ENCODE results near the gene FHIP1B. TPM values are rescaled to one million over a fixed set of nuclear protein-coding genes. Genes with fewer than 3 reads are reported as not detected.

Gene FHIP1B
- total and polyA plus RNA-seq, 4 donors = 14.6 to 42.3 (median 33.9) TPM

- H3K27ac ChIP-seq (ENCODE audit: low read depth, low read length) = no peak overlapping the region
- no peak overlapping the region for H3K4me3 ChIP-seq (ENCODE audit: low read depth, low read length)
- 96% methylated on average over 12 of the region's 12 CpGs for WGBS (ENCODE audit: insufficient coverage)
- no peaks in the 10 kb centered on the region for H3K9me3 ChIP-seq (ENCODE audit: control insufficient read depth, insufficient read depth, low read length)
- H3K4me1 ChIP-seq (ENCODE audit: control insufficient read depth, insufficient read depth, low read length) = no peaks in the 10 kb centered on the region
- H3K36me3 ChIP-seq (ENCODE audit: control insufficient read depth, insufficient read depth, low read length) = peaks cover 63% of the 10 kb centered on the region
- no peak for DNase-seq (ENCODE audit: low read depth in 4 of 6, low spot score in 6 of 6)
- H3K27me3 ChIP-seq (ENCODE audit: control insufficient read depth, insufficient read depth, low read length) = no peaks in the 10 kb centered on the region
Measured at GRCh38 chr11:6209801-6210200, 24.6 kb downstream of the FHIP1B start.

- no peak overlapping the region for H3K27ac ChIP-seq (ENCODE audit: low read depth, low read length)
- 80% methylated on average over 2 of the region's 3 CpGs for WGBS (ENCODE audit: insufficient coverage)
- no peaks in the 10 kb centered on the region for H3K27me3 ChIP-seq (ENCODE audit: control insufficient read depth, insufficient read depth, low read length)
- no peaks in the 10 kb centered on the region for H3K4me1 ChIP-seq (ENCODE audit: control insufficient read depth, insufficient read depth, low read length)
- H3K9me3 ChIP-seq (ENCODE audit: control insufficient read depth, insufficient read depth, low read length) = no peaks in the 10 kb centered on the region
- DNase-seq (ENCODE audit: low read depth in 4 of 6, low spot score in 6 of 6) = no peak
- H3K4me3 ChIP-seq (ENCODE audit: low read depth, low read length) = no peak overlapping the region
- H3K36me3 ChIP-seq (ENCODE audit: control insufficient read depth, insufficient read depth, low read length) = peaks cover 38% of the 10 kb centered on the region
Measured at GRCh38 chr11:6206456-6207180, 27.8 kb downstream of the FHIP1B start.

GRCh38 chr11:6205366-6205765 is 29.1 kb downstream of the FHIP1B start, which contains the start of gene C11orf42:
C11orf42 (plus strand) TSS chr11:6205557; CDS start chr11:6205616, 59 bp downstream.
- no CpG with 5 or more reads among the region's 1 CpG for WGBS (ENCODE audit: insufficient coverage)
- DNase-seq (ENCODE audit: low read depth in 4 of 6, low spot score in 6 of 6) = no peak
- no peaks in the 10 kb centered on the region for H3K4me1 ChIP-seq (ENCODE audit: control insufficient read depth, insufficient read depth, low read length)

GRCh38 chr11:6204706-6205105 is 29.7 kb downstream of the FHIP1B start:
- H3K27ac ChIP-seq (ENCODE audit: low read depth, low read length) = no peak overlapping the region
- H3K27me3 ChIP-seq (ENCODE audit: control insufficient read depth, insufficient read depth, low read length) = no peaks in the 10 kb centered on the region
- H3K4me3 ChIP-seq (ENCODE audit: low read depth, low read length) = no peak overlapping the region
- peaks cover 19% of the 10 kb centered on the region for H3K36me3 ChIP-seq (ENCODE audit: control insufficient read depth, insufficient read depth, low read length)
- H3K4me1 ChIP-seq (ENCODE audit: control insufficient read depth, insufficient read depth, low read length) = no peaks in the 10 kb centered on the region
- no CpG with 5 or more reads among the region's 1 CpG for WGBS (ENCODE audit: insufficient coverage)
- H3K9me3 ChIP-seq (ENCODE audit: control insufficient read depth, insufficient read depth, low read length) = no peaks in the 10 kb centered on the region
- no peak for DNase-seq (ENCODE audit: low read depth in 4 of 6, low spot score in 6 of 6)

More at GRCh38 chr11:6205366-6205765, 29.1 kb downstream of the FHIP1B start, which contains the start of gene C11orf42:
- no peak within 1 kb of the TSS for H3K27ac ChIP-seq (ENCODE audit: low read depth, low read length)
- no peak within 1 kb of the TSS for H3K4me3 ChIP-seq (ENCODE audit: low read depth, low read length)
- H3K9me3 ChIP-seq (ENCODE audit: control insufficient read depth, insufficient read depth, low read length) = no peaks in the 10 kb centered on the region
- no peaks in the 10 kb centered on the region for H3K27me3 ChIP-seq (ENCODE audit: control insufficient read depth, insufficient read depth, low read length)
- peaks cover 25% of the 10 kb centered on the region for H3K36me3 ChIP-seq (ENCODE audit: control insufficient read depth, insufficient read depth, low read length)

- Histone ChIP-seq H3K27me3 (ENCODE audit: control insufficient read depth, insufficient read depth, low read length) (no peaks in the 10 kb centered on the region), H3K27ac (ENCODE audit: low read depth, low read length) (no peak overlapping the region), H3K4me3 (ENCODE audit: low read depth, low read length) (no peak overlapping the region), H3K9me3 (ENCODE audit: control insufficient read depth, insufficient read depth, low read length) (no peaks in the 10 kb centered on the region), H3K36me3 (ENCODE audit: control insufficient read depth, insufficient read depth, low read length) (peaks cover 10% of the 10 kb centered on the region), H3K4me1 (ENCODE audit: control insufficient read depth, insufficient read depth, low read length) (no peaks in the 10 kb centered on the region)
- WGBS (ENCODE audit: insufficient coverage) = no CpG with 5 or more reads among the region's 3 CpGs
- DNase-seq (ENCODE audit: low read depth in 4 of 6, low spot score in 6 of 6) = no peak
Measured at GRCh38 chr11:6203327-6203726, 31.1 kb downstream of the FHIP1B start.

DNA sequence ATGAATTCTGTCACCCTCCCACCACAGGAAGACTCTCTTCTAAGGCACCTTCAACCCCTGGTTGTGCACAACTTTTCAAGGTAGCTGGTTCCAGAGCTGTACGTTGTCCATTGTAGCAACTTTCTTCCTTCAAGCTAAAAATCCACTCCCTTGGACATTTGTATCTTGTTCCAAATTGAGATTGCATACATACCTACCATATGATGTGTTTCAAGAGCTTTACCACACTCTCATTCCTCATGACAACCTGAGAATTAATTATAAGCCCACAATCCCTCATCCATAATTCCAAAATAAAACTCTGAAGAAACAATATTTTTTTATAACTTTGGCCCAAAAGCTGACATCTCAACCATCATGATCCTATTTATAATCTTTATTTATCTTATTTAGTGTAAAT is 32.4 kb downstream of the FHIP1B start:
- H3K4me1 ChIP-seq (ENCODE audit: control insufficient read depth, insufficient read depth, low read length) = no peaks in the 10 kb centered on the region
- DNase-seq (ENCODE audit: low read depth in 4 of 6, low spot score in 6 of 6) = no peak
- H3K27ac ChIP-seq (ENCODE audit: low read depth, low read length) = no peak overlapping the region
- 88% methylated on average over 1 of the region's 1 CpG for WGBS (ENCODE audit: insufficient coverage)
- H3K4me3 ChIP-seq (ENCODE audit: low read depth, low read length) = no peak overlapping the region
- H3K27me3 ChIP-seq (ENCODE audit: control insufficient read depth, insufficient read depth, low read length) = no peaks in the 10 kb centered on the region
- H3K9me3 ChIP-seq (ENCODE audit: control insufficient read depth, insufficient read depth, low read length) = no peaks in the 10 kb centered on the region
- peaks cover 5% of the 10 kb centered on the region for H3K36me3 ChIP-seq (ENCODE audit: control insufficient read depth, insufficient read depth, low read length)

GRCh38 chr11:6201481-6201880 is 33.0 kb downstream of the FHIP1B start:
- 100% methylated on average over 1 of the region's 2 CpGs for WGBS (ENCODE audit: insufficient coverage)

GRCh38 chr11:6200975-6201374 is 33.5 kb downstream of the FHIP1B start:
- Histone ChIP-seq H3K36me3 (ENCODE audit: control insufficient read depth, insufficient read depth, low read length) (peaks cover 5% of the 10 kb centered on the region), H3K27me3 (ENCODE audit: control insufficient read depth, insufficient read depth, low read length) (no peaks in the 10 kb centered on the region), H3K4me3 (ENCODE audit: low read depth, low read length) (no peak overlapping the region), H3K27ac (ENCODE audit: low read depth, low read length) (no peak overlapping the region), H3K9me3 (ENCODE audit: control insufficient read depth, insufficient read depth, low read length) (no peaks in the 10 kb centered on the region), H3K4me1 (ENCODE audit: control insufficient read depth, insufficient read depth, low read length) (no peaks in the 10 kb centered on the region)
- no peak for DNase-seq (ENCODE audit: low read depth in 4 of 6, low spot score in 6 of 6)
- WGBS (ENCODE audit: insufficient coverage) = 81% methylated on average over 3 of the region's 4 CpGs

More at GRCh38 chr11:6201481-6201880, 33.0 kb downstream of the FHIP1B start:
- H3K4me1 ChIP-seq (ENCODE audit: control insufficient read depth, insufficient read depth, low read length) = no peaks in the 10 kb centered on the region
- H3K9me3 ChIP-seq (ENCODE audit: control insufficient read depth, insufficient read depth, low read length) = no peaks in the 10 kb centered on the region
- no peak overlapping the region for H3K27ac ChIP-seq (ENCODE audit: low read depth, low read length)
- no peak for DNase-seq (ENCODE audit: low read depth in 4 of 6, low spot score in 6 of 6)
- no peaks in the 10 kb centered on the region for H3K27me3 ChIP-seq (ENCODE audit: control insufficient read depth, insufficient read depth, low read length)
- no peak overlapping the region for H3K4me3 ChIP-seq (ENCODE audit: low read depth, low read length)
- H3K36me3 ChIP-seq (ENCODE audit: control insufficient read depth, insufficient read depth, low read length) = peaks cover 5% of the 10 kb centered on the region

DNA sequence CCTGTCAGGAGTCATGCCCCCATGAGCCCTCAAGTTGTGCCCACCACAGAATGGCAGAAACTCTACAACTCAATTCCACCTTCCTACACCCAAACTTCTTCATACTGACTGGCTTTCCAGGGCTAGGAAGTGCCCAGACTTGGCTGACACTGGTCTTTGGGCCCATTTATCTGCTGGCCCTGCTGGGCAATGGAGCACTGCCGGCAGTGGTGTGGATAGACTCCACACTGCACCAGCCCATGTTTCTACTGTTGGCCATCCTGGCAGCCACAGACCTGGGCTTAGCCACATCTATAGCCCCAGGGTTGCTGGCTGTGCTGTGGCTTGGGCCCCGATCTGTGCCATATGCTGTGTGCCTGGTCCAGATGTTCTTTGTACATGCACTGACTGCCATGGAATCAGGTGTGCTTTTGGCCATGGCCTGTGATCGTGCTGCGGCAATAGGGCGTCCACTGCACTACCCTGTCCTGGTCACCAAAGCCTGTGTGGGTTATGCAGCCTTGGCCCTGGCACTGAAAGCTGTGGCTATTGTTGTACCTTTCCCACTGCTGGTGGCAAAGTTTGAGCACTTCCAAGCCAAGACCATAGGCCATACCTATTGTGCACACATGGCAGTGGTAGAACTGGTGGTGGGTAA is 35.1 kb downstream of the FHIP1B start, which contains the start of gene OR52W1:
TSS of gene OR52W1 (plus strand) at position 51 of the 637 bp plus-strand sequence. CDS start at position 51, 0 bp downstream.
- no peak for DNase-seq (ENCODE audit: low read depth in 4 of 6, low spot score in 6 of 6)
- Histone ChIP-seq H3K27ac (ENCODE audit: low read depth, low read length) (no peak within 1 kb of the TSS), H3K4me1 (ENCODE audit: control insufficient read depth, insufficient read depth, low read length) (no peaks in the 10 kb centered on the region), H3K27me3 (ENCODE audit: control insufficient read depth, insufficient read depth, low read length) (no peaks in the 10 kb centered on the region), H3K4me3 (ENCODE audit: low read depth, low read length) (no peak within 1 kb of the TSS), H3K9me3 (ENCODE audit: control insufficient read depth, insufficient read depth, low read length) (no peaks in the 10 kb centered on the region), H3K36me3 (ENCODE audit: control insufficient read depth, insufficient read depth, low read length) (no peaks in the 10 kb centered on the region)
- WGBS (ENCODE audit: insufficient coverage) = 97% methylated on average over 5 of the region's 5 CpGs

Measured in spinal cord (tissue), 10 donors.